H54 (cell line): ENCODE results near the gene CTDP1.

ENCODE experiments used
- DNase-seq: peaks from one replicate; pipeline ENCODE4 v3.0.0; 2011; ENCODE audit warnings: low spot score, mixed read lengths; ENCODE audit not compliant: insufficient read length
- FAIRE-seq: peaks from 3 replicates; lab custom pipeline; 2011; peaks lifted over from hg19 to GRCh38; lab: Jason Lieb, UNC
- POLR2A ChIP-seq: IDR thresholded peaks from 2 replicates; pipeline ENCODE4 v1.6.1; 2011; ENCODE audit warnings: low read depth, mild to moderate bottlenecking, low read length

Gene CTDP1

DNA sequence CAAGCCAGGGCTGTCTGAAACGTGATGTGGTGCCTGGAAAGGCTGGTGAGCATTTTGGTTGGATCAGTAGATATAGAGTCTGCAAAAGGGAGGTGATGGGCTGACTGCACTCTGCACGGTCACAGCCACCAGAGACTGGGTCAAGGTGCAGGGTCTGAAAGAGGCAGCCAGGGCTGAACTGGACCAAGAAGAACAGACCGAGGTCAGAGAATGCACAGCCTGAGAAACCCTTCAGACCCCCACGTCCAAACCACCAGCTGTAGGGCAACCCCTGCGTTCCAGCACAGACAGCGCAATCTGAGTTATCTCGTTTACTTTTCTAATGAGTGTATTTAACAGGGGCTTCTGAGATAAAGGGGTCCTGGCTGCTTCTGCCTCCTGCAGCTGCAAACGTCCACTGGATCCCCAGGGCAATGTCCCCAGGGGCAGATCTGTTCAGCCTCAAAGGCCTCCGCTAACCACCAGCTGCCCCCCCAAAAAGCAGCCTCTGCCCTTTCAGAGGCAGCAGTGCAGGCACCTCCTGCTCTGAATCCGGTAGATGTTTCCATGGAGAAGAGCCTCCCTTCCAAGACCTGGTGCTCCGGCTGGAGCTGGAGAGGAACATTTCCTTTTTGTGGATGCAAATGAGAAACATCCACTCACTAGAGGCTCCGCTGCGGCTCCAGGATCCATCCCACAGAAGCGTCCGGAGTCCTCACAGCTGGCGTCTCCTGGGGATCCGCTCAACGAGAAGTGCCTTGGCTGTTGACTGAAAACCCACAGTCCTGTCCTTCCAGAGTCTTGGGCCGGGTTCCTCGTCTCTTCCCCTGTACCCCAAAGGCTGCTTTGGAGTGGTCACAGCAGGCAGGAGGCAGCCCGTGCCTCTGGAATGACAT, 117.2 kb downstream of the CTDP1 start:
- TF ChIP-seq POLR2A: no peak
- DNase-seq (no peak), FAIRE-seq (no peak)

DNA sequence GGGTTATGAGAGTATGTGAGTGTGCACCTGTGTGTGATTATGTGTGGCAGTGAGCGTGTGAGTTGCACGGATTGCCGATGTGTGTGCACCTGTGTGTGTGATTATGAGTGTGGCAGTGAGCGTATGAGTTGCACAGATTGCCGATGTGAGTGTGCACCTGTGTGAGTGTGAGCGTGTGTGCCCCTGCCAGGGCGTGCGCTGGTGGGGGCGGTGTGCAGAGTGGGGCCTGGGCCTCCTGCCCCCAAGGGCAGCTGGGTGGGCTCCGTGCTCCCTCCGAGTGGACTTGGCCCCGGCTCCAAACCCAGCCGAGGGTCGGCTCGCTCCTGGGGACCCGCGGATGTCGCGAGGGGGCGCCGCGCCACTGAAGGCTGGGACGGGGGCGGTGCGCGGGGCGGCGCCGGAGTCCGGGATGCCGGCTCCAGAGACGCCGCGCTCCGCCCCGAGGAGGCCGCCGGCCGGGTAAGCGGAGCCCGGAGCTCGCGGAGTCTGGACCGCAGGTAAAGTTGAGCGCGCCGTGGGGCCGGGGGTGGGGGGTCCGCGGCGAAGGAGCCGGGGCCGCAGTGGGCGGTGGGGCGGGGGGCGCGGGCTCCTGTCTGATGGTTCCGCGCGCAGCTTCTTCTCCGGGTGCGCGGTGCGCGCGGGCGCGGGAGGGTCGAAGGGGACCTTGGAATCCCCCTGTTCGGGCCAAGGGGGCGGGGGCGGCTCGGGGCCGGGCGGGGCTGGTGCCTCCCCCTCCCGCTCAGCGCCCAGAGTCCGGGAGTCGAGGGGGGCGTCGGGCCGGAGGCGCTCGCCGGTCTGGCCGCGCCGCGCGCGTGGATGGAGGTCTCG, 118.1 kb downstream of the CTDP1 start, which contains the start of gene KCNG2:
TSS of gene KCNG2 (plus strand) at position 421 of the 828 bp plus-strand sequence. CDS start 65,730 bp downstream, outside the sequence.
- FAIRE-seq (no peak), DNase-seq (no peak)
- no peak for TF ChIP-seq POLR2A

DNA sequence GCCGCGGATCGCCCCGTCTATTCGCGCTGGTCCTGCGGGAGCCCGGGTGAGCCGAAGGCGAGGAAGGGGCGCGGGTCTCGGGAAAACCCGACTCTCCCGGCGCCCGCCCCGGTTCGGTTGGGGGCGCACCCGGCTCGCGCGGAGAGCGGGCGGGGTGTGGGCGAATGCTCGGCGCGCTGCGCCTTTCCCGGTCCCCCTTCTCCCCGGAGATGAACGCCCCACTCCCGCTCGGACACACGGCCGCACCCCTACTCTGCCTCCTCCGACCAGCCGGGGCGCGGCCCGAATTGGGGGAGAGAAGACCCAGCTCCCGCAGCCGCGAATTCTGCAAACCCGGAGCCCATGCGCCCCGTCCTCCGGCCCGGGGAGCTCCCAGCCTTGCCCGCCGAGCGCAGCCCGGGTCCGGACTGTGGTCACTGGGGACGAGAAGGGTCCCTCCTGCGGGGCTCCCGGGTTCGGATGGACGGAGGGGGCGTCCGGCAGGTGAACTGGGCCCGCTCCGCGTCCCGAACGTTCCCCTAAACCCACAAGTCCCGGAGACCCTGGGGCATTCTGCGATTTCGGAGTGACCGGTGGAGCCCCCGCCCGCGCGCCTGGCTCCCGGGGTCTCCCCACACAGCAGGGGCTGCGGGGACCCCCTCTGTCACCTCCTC, 118.9 kb downstream of the CTDP1 start:
- TF ChIP-seq POLR2A: no peak
- FAIRE-seq (no peak), DNase-seq (no peak)

GRCh38 chr18:79798999-79799370, 119.4 kb downstream of the CTDP1 start:
- TF ChIP-seq POLR2A: no peak
- DNase-seq (no peak), FAIRE-seq (no peak)

DNA sequence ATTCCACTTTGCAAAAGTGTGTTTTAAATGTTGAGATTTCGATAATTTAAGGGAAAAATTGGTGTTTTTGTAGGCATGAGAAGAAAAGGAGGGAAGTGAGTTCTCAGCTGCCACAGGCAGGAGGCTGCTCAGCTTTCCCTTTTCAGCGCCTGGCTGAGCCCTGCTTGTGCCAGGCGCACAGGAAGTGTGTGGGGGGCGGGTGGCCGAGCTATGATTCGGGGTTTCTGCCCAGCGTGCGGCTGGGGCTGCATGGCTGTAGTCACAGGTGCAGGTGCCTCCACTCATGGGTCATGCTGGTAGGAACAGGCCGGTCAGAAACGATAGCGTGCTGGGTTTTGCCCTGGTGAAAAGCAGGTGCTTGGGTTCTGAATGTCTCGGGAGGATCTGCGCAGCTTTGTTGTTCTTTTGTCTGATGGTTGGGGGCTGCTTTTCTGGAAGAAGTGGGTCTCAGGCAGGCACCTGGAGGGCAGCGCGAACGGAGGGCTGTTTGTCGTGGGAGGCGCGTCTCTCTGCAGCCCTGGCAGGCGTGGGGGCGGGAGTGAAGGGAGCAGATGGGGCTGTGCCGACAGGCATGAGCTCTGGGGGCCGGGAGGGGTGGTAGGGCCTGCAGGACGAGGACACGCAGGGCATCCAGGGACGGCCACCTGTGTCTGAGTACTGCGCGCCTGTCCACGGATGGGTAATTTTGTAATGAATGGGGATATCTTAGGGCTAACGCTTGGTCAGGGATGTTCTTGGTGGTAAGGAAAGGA, 120.2 kb downstream of the CTDP1 start:
- TF ChIP-seq POLR2A: no peak
- FAIRE-seq (no peak), DNase-seq (no peak)

GRCh38 chr18:79800371-79801180, 121.0 kb downstream of the CTDP1 start:
- TF ChIP-seq POLR2A: no peak
- no peak for FAIRE-seq
- no peak for DNase-seq

DNA sequence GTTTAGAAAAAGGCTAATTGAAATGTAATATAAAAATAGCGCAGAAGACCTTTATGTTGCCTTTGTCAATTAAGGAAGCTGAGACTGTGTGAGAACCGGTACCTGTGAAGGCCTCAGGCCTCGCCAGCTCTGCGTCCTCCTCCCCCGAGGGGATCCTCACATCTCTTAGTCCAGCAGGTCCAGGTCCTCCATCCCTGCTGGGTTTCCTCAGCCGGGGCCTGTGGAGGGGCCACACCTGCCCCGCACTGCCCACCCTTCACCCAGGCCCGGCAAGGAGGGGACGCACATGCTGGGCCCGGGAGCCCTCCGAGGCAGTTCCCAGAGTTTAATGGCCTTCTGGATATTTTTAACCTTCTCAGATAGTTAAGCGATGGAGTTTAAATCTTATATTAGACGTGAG, 121.6 kb downstream of the CTDP1 start:
- FAIRE-seq (no peak), DNase-seq (no peak)
- no peak for TF ChIP-seq POLR2A

DNA sequence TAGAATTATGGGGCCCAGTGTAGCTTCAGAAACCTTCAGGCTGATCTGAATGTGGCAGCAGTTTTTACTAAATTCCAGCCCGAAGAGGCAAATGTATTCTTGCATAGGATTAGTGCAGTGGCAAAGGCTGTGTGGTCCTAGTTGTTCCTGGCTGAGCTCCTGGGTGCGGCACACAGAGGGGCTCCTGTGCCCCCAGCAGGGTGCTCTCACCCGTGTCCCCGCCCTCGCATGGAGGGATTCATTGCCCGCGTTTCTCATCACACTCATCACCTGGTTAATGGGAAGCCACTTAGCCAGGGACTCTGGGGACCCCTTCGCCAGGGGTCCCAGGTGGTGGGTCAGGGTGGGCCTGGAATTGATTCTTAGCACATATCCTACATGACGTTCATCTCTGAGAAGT, 122.0 kb downstream of the CTDP1 start:
- DNase-seq (no peak), FAIRE-seq (no peak)
- no peak for TF ChIP-seq POLR2A

GRCh38 chr18:79802298-79802697, 122.7 kb downstream of the CTDP1 start:
- DNase-seq (no peak), FAIRE-seq (no peak)
- no peak for TF ChIP-seq POLR2A

DNA sequence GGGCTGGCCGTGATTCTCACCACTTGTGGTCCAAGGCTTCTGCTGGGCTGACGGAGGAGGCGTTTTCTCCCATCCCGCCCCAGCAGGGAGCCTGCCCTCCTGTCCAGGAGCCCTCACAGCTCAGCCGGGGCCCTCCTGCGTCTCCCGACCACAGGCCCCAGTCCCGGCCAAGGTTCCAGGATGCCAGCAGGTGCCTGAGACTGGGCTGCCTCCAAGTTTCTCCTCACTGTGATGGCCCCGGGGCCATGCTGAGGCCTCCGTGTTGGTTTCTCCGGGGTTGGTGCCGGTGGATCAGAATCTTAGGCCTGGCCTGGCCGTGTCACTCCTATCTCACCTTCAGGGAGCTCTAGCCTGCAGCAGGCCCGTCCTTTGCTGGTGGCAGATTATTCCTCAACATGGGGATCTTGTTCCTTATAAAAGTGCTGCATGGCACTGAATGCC, 124.0 kb downstream of the CTDP1 start:
- no peak for FAIRE-seq
- no peak for TF ChIP-seq POLR2A
- no peak for DNase-seq
